LHCN-M2 (cell line): ENCODE data around the gene CHAF1A. TPM values are rescaled to one million over a fixed set of nuclear protein-coding genes. Genes with fewer than 3 reads are reported as not detected.

Source experiments
- DNase-seq: peaks from one replicate; pipeline ENCODE4 v3.0.0-alpha.2; 2012; ENCODE audit warnings: low read depth
- total RNA-seq: library from RNA; depleted of rRNA; stranded (reverse); fragments of >200 nt; gene quantifications from 2 replicates; pipeline ENCODE4 v1.2.3, GENCODE V29; 2014

The CHAF1A gene
- total RNA-seq, 1 experiment from 2014 or later: 36.5 TPM

DNA sequence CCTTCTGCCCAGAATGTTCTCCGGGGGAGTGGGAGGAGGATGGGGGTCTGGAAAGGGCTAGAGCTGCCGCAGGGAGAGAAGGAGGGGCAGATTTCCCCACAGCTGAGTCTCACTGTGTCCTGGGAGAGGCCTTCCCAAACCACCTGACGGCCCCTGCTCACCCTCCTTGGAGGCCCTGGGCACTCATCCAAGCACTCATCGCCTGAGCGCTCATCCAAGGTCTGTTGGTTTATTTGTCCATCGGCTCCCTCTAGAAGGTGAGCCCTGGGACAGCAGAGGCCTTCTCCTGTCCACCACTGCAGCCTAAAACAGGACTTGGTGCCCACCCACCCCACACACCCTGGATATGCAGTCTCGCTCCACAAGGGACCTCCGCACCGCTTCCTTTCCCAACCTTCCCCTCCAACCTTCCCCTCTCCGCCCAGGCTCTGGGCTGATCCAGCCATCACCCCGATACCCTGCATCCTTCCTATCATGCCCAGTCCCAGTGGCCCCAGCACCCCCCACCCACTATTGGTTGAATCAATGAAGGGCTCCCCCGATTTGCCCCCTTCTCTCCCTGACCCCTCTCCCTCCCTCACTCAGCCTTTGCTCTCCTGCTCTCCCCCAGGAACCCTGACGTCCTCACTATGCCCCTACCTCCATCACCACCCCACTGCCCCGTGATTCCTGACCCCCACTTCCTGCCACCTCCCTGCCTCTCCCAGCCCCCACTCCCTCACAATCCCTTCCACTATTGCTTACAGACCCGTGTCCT lies 53.5 kb downstream of the CHAF1A start:
- peak; percentile 81 for DNase-seq

DNA sequence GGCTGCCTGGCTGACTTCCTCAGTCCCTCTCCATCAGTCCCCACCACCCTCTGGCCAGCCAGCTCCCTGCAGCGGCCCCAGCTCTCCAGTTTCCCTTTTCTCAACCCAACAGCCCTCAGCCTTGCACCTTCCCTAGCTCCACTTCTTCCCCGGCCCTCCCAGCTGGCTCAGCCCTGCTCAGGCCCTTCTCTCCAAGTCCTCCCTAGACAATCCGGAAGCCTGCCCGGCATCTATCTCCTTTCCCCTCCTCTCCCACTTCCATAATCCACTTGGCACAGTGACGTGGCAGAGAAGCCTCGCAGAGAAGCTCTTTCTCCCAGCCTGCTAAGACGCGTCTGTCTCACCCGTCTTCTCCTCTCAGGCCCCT lies 54.0 kb downstream of the CHAF1A start:
- DNase-seq: peak; percentile 68

DNA sequence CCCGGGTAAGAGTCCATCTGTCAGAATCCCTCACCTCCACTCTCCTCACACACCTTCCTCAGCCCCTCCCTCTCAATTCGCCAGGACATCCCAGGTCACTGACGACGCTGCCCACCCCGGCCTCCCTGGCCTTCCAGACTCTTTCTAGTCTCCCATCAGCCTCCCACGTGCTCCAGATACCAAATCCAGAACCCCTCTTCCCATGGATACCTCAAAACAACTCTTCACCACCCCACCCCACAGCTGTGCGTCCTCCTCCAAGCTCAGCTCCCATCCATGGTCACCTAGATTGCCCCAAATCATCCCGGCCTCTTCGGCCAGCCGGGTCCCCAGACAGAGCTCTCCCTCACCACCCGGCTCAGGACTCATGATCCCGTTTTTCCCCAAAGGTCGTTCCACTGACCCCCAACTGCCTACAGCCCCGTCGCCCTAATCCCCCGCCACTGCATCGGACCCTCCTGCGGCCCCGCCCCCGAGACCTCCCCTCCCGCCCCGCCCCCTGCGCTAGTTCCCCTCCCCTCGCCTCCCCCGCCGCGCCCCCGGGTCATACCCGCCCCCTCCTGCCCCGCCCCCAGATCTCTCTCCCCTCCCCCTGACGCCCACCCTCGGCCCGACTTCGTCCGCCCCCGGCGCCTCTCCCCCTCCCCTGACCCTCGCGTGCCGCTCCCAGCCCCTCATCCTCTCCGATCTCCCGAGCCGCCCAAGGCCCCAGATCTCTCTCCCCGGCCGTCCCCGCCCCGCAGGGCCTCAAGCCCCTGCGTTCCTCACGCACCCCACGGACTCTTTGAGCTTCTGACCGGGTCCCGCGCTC lies 54.6 kb downstream of the CHAF1A start:
- peak; percentile 39 for DNase-seq

DNA sequence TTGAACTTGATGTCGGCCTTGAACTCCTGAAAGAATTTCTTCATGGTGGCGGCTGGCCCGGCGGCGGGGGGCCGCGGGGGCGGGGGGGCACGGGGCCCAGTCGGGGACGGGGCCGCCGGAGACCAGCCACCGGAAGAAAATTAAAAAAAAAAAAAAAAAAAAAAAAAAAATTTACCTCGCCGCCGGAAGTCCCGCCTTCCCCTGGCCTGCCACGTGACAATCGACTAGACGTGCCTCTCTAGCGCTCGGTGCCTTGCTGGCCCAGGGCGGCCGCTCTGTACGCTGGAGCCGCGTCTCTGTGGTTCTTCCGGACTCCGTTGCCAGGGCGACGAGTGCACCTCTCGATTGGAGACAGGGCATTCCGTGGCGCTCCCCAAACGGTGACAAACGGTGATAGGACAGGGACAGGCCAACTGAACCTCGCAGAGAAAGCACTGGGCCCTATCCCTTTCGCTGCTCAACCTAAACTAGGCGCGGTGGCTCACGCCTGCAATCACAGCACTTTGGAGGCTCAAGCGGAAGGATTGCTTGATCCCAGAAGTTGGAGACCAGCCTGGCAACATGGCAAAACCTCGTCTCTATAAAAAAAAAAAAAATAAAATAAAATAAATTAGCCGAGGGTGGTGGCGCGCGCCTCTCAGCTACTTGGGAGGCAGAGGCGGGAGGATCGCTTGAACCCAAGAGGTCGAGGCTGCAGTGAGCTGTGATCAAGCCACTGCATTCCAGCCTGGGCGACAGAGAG lies 55.4 kb downstream of the CHAF1A start, which contains the start of gene UBXN6:
Gene UBXN6, minus strand, starts transcription at position 141 of the 742 bp plus-strand sequence. Its CDS starts 97 bp downstream, at position 44.
- DNase-seq: peak; percentile 97

DNA sequence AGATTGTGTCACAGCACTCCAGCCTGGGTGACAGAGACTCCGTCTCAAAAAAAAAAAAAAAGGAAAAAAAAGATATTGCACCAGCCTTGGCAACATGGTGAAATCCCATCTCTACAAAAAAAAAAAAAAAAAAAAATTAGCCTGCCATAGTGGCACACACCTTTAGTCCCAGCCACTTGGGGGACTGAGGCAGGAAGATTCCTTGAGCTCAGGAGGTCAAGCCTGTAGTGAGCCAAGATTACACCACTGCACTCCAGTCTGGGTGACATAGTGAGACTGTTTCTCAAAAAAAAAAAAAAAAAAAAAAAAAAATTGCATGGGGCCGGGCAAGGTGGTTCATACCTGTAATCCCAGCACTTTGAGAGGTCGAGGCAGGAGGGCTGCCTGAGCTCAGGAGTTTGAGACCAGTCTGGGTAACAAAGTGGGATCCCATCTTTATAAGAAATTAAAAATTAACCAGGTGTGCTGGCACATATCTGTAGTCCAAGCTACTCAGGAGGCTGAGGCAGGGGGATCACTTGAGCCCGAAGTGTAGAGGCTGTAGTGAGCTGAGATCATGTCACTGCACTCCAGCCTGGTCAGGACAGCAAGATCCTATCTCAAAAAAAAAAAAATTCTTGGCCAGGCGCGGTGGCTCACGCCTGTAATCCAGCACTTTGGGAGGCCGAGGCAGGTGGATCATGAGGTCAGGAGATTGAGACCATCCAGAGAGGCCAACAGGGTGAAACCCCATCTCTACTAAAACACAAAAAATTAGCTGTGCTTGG lies 62.6 kb downstream of the CHAF1A start:
- no peak for DNase-seq

DNA sequence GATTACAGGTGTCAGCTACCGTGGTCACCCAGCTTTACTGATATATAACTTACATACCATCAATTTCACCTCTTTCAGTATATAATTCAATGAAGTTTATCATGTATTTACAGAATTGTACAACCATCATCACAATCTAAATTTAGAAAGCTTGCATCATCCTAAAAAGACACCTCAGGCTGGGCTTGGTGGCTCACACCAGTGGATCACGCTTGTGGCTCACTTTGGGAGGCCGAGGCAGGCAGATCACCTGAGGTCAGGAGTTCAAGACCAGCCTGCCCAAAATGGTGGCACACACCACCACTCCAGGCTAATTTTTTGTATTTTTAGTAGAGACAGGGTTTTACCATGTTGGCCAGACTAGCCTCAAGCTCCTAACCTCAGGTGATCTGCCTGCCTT lies 65.4 kb downstream of the CHAF1A start:
- no peak for DNase-seq

DNA sequence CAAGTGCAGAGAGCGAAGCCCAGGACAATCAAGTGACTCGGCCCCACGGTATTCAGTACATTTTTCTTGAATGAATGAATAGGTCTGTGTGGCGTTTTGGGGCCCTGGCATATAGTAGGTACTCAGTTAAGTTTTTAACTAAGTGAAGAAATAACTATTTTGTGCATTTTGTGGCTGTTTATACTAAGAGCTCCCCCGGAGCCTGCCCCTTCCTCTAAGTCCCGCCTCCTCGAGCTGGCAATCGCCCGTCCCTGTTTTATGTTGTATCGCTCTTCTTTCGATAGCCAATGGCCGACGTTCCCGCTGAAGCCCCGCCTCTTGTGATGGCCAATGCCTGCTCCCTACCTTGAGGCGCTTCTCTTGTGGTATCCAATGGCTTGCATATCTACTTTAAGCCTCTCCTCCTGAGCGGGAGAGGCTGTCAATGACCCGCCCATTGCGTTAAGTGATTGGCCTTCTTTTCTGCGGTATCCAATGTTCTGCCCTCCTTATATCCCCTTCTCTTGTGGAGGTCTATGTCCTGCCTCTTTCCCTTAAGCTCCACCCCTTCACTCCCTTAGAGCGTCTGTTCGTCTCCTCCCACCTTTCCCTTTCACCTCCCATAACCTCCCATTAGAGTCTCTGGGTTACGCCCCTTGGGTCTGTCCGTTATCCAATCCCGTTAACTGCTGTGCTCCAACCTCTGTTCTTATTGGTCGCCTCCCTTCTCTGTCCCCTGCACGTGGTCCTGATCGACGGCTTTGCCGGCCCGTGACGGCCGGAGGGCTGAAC lies 69.1 kb downstream of the CHAF1A start:
- peak; percentile 100 for DNase-seq

DNA sequence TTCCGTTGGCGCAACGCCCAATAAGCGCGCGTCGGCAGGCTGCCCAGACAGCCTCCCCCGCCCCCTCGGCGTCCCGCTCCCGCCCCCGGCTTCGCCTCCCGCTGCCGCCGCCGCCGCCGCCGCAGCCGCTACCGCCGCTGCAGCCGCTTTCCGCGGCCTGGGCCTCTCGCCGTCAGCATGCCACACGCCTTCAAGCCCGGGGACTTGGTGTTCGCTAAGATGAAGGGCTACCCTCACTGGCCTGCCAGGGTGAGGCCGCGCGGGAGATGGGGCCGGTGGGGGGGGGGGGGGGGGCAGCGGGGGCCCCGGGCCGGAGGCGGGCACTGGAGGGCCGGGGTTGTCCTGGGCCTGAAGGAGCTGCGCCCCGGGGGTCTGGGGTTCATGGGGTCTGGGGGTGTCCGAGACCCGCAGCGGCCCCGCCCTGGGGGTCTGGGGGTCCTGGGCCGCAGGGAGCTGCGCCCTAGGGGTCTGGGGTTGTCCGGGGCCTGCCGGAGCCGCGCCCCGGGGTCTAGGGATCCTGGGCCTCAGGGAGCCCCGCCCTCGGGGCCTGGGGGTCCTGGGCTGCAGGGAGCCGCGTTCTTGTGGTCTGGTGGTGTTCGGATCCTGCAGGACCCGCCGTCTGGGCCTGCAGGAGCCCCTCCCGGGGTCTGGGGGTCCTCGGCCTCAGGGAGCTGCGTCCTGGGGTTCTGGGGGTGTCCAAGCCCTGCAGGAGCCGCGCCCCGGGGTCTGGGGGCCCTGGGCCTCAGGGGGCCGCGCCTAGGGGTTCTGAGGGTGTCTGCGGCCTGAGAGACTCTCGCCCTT lies 69.9 kb downstream of the CHAF1A start, which contains the start of gene HDGFL2:
Gene HDGFL2, plus strand, starts transcription at position 124 of the 801 bp plus-strand sequence. Its CDS starts 54 bp downstream, at position 178.
- no peak for DNase-seq

DNA sequence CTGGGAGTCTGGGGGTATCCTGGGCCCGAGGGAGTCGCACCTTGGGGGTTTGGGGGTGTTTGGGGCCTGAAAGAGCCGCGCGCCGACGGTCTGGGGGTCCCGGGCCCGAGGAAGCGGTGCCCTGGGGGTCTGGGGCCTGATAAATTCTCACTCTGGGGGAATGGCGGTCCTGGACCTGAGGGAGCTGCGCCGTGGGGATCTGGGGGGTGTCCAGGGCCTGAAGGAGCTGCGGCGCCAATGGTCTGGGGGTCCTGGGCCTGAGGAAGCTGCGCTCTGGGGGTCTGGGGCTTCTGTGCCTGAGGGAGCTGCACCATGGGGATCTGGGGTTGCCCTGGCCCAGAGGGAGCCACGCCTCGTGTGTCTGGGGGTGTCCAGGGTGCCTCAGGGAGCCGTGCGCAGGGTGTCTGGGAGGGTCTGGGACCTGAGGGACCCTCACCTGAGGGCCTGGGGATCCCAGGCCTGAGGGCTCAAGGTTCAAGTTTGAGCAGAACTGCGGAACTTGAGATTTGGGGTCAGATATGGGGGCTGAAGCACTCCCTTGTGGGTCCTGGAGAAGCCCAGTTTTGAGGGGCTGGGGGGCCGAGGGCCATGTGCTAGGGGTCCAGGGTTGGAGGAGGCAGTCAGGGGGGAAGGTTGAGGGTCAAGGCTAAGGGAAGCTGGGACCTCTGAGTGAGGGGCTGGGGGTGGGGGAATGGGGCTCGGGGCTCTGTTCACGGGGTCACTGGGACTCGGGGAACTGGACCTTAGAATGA lies 70.7 kb downstream of the CHAF1A start:
- DNase-seq: no peak

DNA sequence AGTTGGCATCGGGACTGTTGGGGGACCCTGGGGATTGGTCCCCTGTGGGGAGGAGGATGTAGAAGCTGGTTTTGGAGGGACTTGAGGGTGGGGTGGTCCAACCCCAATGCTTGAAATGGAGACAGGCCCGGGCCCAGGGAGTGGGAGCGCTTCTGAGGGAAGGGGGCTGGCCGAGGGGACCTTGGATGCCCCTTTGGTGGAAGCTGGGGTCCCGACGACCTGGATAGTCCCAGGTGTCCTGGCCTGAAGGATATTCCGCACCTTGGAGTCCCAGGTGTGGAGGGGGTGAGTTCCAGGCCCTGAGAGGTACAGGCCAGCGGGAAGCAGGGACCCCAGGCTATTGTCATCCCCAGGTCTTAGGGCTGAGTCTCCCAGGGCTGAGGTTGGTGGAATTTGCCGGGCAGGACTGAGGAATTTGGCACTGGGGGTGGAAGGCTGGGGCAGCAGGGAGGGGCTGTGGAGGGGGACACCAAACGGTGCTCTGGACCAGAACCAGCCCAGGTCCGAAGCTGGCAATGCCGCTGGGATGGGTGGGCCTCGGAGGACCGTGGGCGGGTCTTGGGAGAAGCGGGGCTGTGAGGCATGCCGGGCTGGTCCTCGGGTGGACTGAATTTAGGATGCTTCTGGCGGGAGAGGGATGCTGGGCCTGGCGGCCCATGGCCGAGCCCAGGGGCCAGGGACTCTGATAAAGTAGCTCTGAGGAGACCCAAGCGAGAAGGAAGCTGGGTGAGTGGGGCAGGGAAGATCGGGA lies 71.5 kb downstream of the CHAF1A start:
- no peak for DNase-seq

DNA sequence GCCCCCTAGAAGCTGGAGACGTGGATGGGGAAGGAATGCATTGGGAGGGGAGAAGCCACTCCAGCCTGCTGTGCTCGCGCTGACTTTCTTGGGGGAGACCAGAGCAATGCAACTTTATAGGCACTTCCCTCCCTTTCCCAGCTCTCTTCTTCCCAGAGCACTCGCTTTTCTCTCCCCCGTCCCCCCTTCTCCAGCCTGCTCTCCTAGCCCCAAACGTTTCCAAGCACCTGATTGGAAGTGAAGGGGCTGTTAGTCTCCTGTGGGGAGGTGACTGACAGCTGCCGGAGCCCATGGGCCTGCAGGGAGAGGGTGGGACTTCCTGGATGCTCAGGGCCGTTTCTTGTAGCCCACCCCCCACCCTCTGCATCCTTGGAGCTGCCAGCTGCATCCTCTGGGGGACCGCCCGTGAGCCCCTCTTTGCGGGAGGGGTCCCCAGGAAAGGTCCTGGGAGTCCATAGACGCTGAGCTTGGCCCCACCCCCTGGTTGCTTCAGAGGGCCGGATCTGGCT lies 72.1 kb downstream of the CHAF1A start:
- peak; percentile 26 for DNase-seq

DNA sequence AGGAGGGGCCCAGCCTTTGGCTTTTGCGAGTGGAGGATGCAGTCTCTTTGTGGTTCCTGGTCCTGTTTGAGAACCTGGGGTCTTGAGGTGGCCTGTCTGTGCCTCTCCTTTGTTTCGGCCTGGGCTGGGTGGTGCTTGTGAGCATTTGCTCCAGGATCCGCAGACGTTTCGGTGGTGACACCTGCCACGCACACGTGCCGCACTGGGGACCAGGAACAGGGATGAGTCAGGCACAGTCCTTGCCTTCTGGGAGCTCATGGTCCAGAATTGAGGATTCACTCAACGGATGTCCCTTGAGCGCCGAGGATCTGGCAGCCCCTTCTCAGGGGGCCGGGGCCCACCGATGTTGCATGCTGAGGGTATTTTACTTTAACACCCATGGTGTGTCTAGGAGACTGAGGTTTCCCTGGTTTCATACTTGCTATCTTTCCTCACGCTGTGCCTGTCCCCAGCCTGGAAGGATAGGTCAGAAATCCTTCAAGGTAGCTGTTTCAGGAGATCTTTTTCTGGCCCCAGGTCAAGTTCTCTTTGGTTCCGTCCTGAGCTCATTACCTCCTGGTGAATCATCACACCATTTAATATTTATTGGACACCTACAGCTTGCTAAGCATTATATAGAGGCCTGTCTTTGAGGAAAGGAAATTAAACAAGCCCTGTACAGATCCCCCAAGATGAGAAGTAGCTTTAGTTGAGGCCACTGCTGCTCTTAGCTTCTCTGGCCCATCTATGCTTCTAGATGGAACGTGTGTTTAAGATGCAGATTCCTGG lies 74.8 kb downstream of the CHAF1A start:
- DNase-seq: no peak

DNA sequence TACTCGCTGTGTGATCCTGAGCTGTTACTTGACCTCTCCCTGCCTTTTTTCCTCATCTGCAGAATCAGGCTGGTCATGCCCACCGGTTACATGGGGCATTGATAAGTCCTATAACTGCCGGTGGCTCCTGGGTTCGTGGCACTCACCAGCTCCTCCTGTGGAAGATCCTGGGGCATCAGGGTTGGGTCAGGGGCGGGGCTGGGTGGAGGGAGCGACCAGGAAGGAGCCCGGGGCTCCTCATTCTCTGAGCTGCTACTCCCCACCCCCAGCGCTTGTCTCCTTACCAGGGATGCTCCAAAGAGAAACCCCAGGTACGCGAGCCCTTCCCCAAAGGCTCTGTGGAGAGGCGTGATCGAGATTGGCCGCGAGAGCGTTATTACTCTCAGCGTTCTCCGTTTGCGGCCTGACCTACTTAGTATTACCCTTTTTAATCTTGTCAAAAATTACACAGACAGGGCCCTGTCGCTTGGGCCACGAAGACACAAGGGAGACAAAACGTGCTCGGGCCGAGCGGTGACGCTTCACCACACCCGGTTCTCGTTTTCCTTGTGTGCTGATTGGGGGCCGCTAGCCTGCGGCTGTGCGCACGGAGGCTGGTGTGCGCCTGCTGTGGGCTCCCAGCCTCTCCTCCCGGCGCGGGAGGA lies 80.4 kb downstream of the CHAF1A start:
- DNase-seq: no peak

DNA sequence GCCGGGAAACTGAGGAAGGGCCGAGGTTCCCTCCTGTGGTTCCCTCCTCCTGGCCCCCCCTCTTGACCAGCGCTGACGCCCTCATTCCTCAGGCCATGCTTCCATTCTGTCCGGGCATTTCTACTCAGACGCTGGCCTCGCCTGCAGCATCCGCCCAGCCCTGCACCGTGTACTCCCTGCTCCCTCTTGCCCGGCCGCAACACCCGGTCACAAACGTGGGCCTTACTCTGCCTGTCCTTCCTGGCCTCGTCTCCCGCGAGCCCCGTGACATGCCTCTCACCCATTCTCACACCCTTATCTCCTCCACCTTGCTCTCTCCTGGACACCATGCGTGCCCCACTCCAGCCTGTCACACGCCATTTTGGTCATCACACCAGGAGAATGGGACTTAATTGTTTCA lies 80.9 kb downstream of the CHAF1A start:
- no peak for DNase-seq

DNA sequence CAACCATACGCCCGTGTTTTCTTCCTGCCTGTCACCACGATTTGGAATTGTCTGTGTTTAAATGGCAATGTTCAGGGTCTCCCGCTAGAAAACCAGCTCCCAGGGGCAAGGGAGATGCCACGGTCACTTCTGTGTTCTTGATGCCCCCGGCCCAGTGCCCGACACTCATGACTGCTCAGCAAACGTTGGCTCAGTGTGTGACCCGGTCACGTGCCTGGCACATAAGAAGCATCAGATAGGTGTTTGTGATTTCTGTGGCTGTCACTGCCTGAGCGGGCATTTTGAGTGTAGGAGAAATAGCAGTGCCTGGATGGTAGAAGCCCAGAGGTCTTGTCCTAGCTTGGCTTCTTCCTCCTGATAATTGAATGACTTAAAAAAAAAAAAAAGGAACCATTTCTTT lies 85.1 kb downstream of the CHAF1A start:
- no peak for DNase-seq

DNA sequence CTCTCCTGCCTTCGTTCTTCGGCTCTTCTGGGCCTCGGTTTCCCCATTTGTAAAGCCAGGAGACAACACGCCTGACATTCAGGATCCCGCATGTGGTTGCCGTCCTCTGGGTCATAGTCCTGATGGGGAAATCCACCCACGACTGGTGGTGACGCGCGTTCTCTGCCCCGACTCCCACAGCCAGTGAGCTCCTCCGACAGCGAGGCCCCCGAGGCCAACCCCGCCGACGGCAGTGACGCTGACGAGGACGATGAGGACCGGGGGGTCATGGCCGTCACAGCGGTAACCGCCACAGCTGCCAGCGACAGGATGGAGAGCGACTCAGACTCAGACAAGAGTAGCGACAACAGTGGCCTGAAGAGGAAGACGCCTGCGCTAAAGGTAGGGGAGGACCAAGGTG lies 86.1 kb downstream of the CHAF1A start:
- DNase-seq: no peak

DNA sequence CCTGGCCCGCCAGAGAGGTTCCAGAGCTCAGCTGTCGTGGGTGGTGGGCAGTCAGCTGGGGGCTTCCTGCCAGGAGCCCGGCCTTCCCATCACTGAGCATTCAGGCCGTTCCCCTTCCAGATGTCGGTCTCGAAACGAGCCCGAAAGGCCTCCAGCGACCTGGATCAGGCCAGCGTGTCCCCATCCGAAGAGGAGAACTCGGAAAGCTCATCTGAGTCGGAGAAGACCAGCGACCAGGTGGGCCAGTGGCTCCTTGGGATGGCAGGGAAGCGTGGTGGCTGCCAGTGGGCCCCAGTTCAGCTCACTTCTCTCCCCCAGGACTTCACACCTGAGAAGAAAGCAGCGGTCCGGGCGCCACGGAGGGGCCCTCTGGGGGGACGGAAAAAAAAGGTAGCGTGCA lies 89.0 kb downstream of the CHAF1A start:
- no peak for DNase-seq
